Measurements from ENCODE around the gene MAN2A2.

The MAN2A2 gene

GRCh38 chr15:90902840-90903732, at the start of gene MAN2A2:
Gene MAN2A2 (plus strand): TSS chr15:90903302. CDS start chr15:90904208, 906 bp downstream.
- H3K36me3 ChIP-seq (ENCODE audit: control insufficient read depth, insufficient read depth, low read length), result peaks cover 7% of the 10 kb centered on the region; the same call in 1 of the 2 replicates
- no peaks in the 10 kb centered on the region for H3K9me3 ChIP-seq (ENCODE audit: control insufficient read depth, insufficient read depth, low read length)
- peak within 1 kb of the TSS; percentile 93 for H3K4me3 ChIP-seq (ENCODE audit: low read depth, low read length)
- peaks cover 20% of the 10 kb centered on the region for H3K27me3 ChIP-seq (ENCODE audit: control insufficient read depth, insufficient read depth, low read length)
- H3K4me1 ChIP-seq (ENCODE audit: control insufficient read depth, insufficient read depth, low read length), result peaks cover 16% of the 10 kb centered on the region
- peak within 1 kb of the TSS; percentile 63 for H3K27ac ChIP-seq (ENCODE audit: low read depth, low read length)
- H3K9ac ChIP-seq (ENCODE audit: low read depth, low read length), result peak within 1 kb of the TSS; percentile 63; the same call in 1 of the 2 replicates

GRCh38 chr15:90855139-90855538, 48.0 kb upstream of the MAN2A2 start:
- no peak overlapping the region for H3K9ac ChIP-seq (ENCODE audit: low read depth, low read length)
- H3K4me3 ChIP-seq (ENCODE audit: low read depth, low read length), result no peak overlapping the region
- H3K27me3 ChIP-seq (ENCODE audit: control insufficient read depth, insufficient read depth, low read length), result no peaks in the 10 kb centered on the region
- peaks cover 7% of the 10 kb centered on the region for H3K4me1 ChIP-seq (ENCODE audit: control insufficient read depth, insufficient read depth, low read length)
- no peaks in the 10 kb centered on the region for H3K36me3 ChIP-seq (ENCODE audit: control insufficient read depth, insufficient read depth, low read length)
- H3K27ac ChIP-seq (ENCODE audit: low read depth, low read length), result no peak overlapping the region
- H3K9me3 ChIP-seq (ENCODE audit: control insufficient read depth, insufficient read depth, low read length), result no peaks in the 10 kb centered on the region

GRCh38 chr15:90857337-90857736, 45.8 kb upstream of the MAN2A2 start:
- H3K27me3 ChIP-seq (ENCODE audit: control insufficient read depth, insufficient read depth, low read length), result no peaks in the 10 kb centered on the region
- no peak overlapping the region for H3K4me3 ChIP-seq (ENCODE audit: low read depth, low read length)
- H3K27ac ChIP-seq (ENCODE audit: low read depth, low read length), result no peak overlapping the region
- no peaks in the 10 kb centered on the region for H3K36me3 ChIP-seq (ENCODE audit: control insufficient read depth, insufficient read depth, low read length)
- no peak overlapping the region for H3K9ac ChIP-seq (ENCODE audit: low read depth, low read length)
- no peaks in the 10 kb centered on the region for H3K9me3 ChIP-seq (ENCODE audit: control insufficient read depth, insufficient read depth, low read length)
- peaks cover 7% of the 10 kb centered on the region for H3K4me1 ChIP-seq (ENCODE audit: control insufficient read depth, insufficient read depth, low read length)

- Histone ChIP-seq H3K27me3 (ENCODE audit: control insufficient read depth, insufficient read depth, low read length) (no peaks in the 10 kb centered on the region), H3K9me3 (ENCODE audit: control insufficient read depth, insufficient read depth, low read length) (no peaks in the 10 kb centered on the region), H3K36me3 (ENCODE audit: control insufficient read depth, insufficient read depth, low read length) (no peaks in the 10 kb centered on the region), H3K27ac (ENCODE audit: low read depth, low read length) (no peak overlapping the region), H3K4me3 (ENCODE audit: low read depth, low read length) (no peak overlapping the region), H3K9ac (ENCODE audit: low read depth, low read length) (no peak overlapping the region), H3K4me1 (ENCODE audit: control insufficient read depth, insufficient read depth, low read length) (peaks cover 7% of the 10 kb centered on the region)
These were observed 45.1 kb upstream of the MAN2A2 start for GRCh38 chr15:90857883-90858443.

- Histone ChIP-seq H3K4me3 (ENCODE audit: low read depth, low read length) (no peak overlapping the region), H3K9ac (ENCODE audit: low read depth, low read length) (no peak overlapping the region), H3K4me1 (ENCODE audit: control insufficient read depth, insufficient read depth, low read length) (peaks cover 7% of the 10 kb centered on the region), H3K27ac (ENCODE audit: low read depth, low read length) (peak overlapping the region; percentile 81), H3K9me3 (ENCODE audit: control insufficient read depth, insufficient read depth, low read length) (no peaks in the 10 kb centered on the region), H3K27me3 (ENCODE audit: control insufficient read depth, insufficient read depth, low read length) (no peaks in the 10 kb centered on the region), H3K36me3 (ENCODE audit: control insufficient read depth, insufficient read depth, low read length) (no peaks in the 10 kb centered on the region)
These were observed 43.6 kb upstream of the MAN2A2 start for GRCh38 chr15:90859234-90860131.

- Histone ChIP-seq H3K4me1 (ENCODE audit: control insufficient read depth, insufficient read depth, low read length) (peaks cover 7% of the 10 kb centered on the region), H3K27ac (ENCODE audit: low read depth, low read length) (no peak overlapping the region), H3K9ac (ENCODE audit: low read depth, low read length) (no peak overlapping the region)
These were observed 42.7 kb upstream of the MAN2A2 start for GRCh38 chr15:90860450-90860849.

GRCh38 chr15:90860942-90861675, 42.0 kb upstream of the MAN2A2 start:
- Histone ChIP-seq H3K9ac (ENCODE audit: low read depth, low read length) (no peak overlapping the region), H3K36me3 (ENCODE audit: control insufficient read depth, insufficient read depth, low read length) (no peaks in the 10 kb centered on the region), H3K4me1 (ENCODE audit: control insufficient read depth, insufficient read depth, low read length) (peaks cover 7% of the 10 kb centered on the region), H3K4me3 (ENCODE audit: low read depth, low read length) (no peak overlapping the region), H3K9me3 (ENCODE audit: control insufficient read depth, insufficient read depth, low read length) (no peaks in the 10 kb centered on the region), H3K27me3 (ENCODE audit: control insufficient read depth, insufficient read depth, low read length) (no peaks in the 10 kb centered on the region), H3K27ac (ENCODE audit: low read depth, low read length) (no peak overlapping the region)

More at GRCh38 chr15:90860450-90860849, 42.7 kb upstream of the MAN2A2 start:
- no peaks in the 10 kb centered on the region for H3K36me3 ChIP-seq (ENCODE audit: control insufficient read depth, insufficient read depth, low read length)
- H3K4me3 ChIP-seq (ENCODE audit: low read depth, low read length), result no peak overlapping the region
- no peaks in the 10 kb centered on the region for H3K9me3 ChIP-seq (ENCODE audit: control insufficient read depth, insufficient read depth, low read length)
- no peaks in the 10 kb centered on the region for H3K27me3 ChIP-seq (ENCODE audit: control insufficient read depth, insufficient read depth, low read length)

- Histone ChIP-seq H3K36me3 (ENCODE audit: control insufficient read depth, insufficient read depth, low read length) (no peaks in the 10 kb centered on the region), H3K4me3 (ENCODE audit: low read depth, low read length) (no peak overlapping the region), H3K9me3 (ENCODE audit: control insufficient read depth, insufficient read depth, low read length) (no peaks in the 10 kb centered on the region), H3K27me3 (ENCODE audit: control insufficient read depth, insufficient read depth, low read length) (no peaks in the 10 kb centered on the region), H3K4me1 (ENCODE audit: control insufficient read depth, insufficient read depth, low read length) (peaks cover 7% of the 10 kb centered on the region), H3K27ac (ENCODE audit: low read depth, low read length) (no peak overlapping the region), H3K9ac (ENCODE audit: low read depth, low read length) (no peak overlapping the region)
These were observed 40.6 kb upstream of the MAN2A2 start for GRCh38 chr15:90862487-90862886.

- Histone ChIP-seq H3K4me1 (ENCODE audit: control insufficient read depth, insufficient read depth, low read length) (peaks cover 11% of the 10 kb centered on the region), H3K9me3 (ENCODE audit: control insufficient read depth, insufficient read depth, low read length) (no peaks in the 10 kb centered on the region), H3K9ac (ENCODE audit: low read depth, low read length) (no peak overlapping the region), H3K36me3 (ENCODE audit: control insufficient read depth, insufficient read depth, low read length) (no peaks in the 10 kb centered on the region), H3K27ac (ENCODE audit: low read depth, low read length) (no peak overlapping the region), H3K27me3 (ENCODE audit: control insufficient read depth, insufficient read depth, low read length) (no peaks in the 10 kb centered on the region), H3K4me3 (ENCODE audit: low read depth, low read length) (no peak overlapping the region)
These were observed 39.9 kb upstream of the MAN2A2 start for GRCh38 chr15:90862964-90863778.

- Histone ChIP-seq H3K27me3 (ENCODE audit: control insufficient read depth, insufficient read depth, low read length) (no peaks in the 10 kb centered on the region), H3K36me3 (ENCODE audit: control insufficient read depth, insufficient read depth, low read length) (no peaks in the 10 kb centered on the region), H3K27ac (ENCODE audit: low read depth, low read length) (no peak overlapping the region), H3K4me3 (ENCODE audit: low read depth, low read length) (no peak overlapping the region), H3K4me1 (ENCODE audit: control insufficient read depth, insufficient read depth, low read length) (peaks cover 18% of the 10 kb centered on the region), H3K9me3 (ENCODE audit: control insufficient read depth, insufficient read depth, low read length) (no peaks in the 10 kb centered on the region), H3K9ac (ENCODE audit: low read depth, low read length) (no peak overlapping the region)
These were observed 39.1 kb upstream of the MAN2A2 start for GRCh38 chr15:90863987-90864386.

Measured in HUES48 (cell line).